Measurements from ENCODE around the gene MAGI3. TPM values are rescaled to one million over a fixed set of nuclear protein-coding genes. Genes with fewer than 3 reads are reported as not detected.
"Not testable (repeated sequence)": the region's sequence is repeated elsewhere in the genome, so short reads cannot be mapped to it uniquely, and the experiment has no call there.

The MAGI3 gene
- total RNA-seq, 1 donor from 2014 or later = 7.2 TPM

DNA sequence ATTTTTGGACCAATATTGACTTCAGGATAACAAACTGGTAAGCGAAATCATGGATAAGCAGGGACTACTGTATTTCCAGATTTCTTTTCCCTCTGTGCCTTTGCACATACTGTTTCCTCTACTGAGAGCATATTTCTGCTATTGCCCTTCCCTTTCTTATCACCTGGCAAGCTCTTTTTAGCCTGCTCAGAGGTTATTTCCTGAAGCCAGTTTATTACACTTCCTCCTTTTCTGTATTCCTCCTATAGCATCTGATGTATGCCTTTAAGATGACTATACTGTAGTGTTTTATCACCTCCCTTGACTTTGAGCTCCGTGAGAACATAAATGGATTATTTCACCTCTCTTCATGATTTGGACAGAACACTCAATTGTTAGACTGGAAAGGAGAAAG, 49.0 kb downstream of the MAGI3 start:
- no peak for DNase-seq (ENCODE audit: low spot score)

DNA sequence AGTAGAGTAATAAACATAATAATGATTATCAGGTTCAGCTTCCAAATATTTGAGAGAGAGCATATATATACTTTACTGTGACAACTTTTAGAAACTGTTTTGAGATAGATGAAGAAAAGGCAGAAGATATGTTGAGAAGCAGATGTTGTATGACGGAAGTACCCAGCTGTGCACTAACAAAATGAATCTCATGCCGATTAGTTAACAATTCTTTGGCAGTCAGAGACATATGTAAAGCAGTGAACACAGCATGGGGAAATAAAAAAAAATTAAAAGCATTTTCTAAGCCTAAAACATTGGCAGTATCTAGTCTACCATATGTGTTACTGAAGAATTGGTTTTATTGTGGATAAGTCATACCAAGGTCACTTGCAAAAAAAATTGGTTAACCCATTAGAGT, 51.8 kb downstream of the MAGI3 start:
- no peak for DNase-seq (ENCODE audit: low spot score)

DNA sequence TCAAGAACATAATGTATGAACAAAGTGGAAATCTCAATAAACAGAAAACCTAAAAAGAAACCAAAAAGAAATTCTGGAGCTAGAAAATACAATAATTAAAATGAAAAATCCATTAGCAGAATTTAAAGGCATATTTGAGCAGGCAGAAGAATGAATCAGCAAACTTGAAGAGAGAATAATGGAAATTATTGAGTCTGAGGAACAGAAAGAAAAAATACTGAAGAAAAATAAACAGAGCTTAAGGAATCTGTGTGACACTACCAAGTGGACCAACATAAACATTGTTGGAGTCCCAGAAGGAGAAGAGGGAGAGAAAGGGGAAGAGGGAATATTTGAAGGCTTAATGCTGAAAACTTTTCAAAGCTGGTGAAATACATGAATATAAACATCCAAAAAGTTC, 54.5 kb downstream of the MAGI3 start:
- DNase-seq (ENCODE audit: low spot score) = no peak

DNA sequence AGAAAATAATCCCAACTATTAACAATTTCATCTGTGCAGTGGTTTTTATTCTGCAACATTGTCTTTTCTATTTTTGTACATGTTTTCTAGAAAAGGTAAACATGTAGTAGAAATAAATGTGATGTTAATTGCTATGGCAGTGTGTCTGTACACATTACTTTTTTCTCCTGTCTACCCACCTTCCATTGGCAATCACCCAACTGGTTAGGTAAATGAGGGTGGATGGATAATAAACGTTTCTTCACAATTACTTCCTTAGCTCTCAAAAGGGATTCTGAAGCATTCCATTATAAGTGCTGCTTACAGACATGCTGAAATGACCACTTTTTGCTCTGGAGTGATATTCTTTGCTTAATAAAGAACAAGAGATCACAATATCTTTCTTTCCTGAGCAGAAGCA, 61.4 kb downstream of the MAGI3 start:
- no peak for DNase-seq (ENCODE audit: low spot score)

DNA sequence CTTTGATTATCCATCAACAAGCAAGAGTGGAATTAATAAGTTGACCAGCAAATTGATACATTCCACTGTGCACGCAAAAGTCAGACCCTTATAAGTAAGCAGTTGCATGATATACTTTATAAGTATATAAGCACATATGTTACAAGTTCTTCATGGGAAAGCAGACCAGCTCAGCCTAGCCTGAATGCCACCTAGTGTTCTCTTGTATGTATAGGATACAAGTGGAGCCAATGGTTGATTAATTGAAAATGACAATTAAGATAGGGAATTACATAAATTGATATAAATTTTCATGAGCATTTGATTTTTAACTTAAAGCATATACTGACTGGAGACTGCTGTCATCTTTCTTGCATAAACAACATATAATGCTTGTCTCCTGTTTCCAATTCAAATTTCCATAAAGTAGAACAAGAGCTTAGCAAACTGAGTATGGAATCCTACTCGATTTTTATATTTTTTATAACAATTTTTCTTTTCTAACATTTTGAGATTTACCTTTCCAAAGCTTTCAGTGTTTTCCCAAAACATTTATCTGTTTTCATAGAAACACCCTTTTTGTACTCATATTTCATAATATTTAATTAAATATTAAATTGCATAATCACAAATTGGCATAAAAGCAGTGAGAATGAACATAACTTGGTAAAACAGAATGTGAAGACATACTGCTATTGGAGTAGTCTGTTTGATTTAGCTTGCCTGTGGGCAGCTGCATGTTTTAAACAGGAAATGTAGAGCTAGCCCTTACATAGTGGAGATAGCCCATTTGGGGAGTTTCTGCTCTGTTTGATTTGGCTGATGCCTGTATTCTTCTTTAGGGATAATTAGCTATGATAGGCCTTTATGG, 62.8 kb downstream of the MAGI3 start:
- no peak for DNase-seq (ENCODE audit: low spot score)

DNA sequence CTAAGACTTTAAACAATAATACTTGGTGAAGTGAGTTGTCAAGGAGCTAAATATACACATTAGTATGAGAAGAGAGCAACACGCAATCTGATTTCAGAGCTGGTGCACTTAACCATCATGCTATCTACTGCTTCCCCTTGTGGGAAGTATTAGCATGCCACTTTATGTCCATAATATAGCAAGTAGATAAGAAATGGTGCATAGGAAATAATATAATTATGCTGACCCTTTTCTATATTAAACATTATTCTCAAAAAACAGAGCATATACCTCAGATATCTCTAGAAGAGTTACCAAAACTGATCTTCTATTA, 63.4 kb downstream of the MAGI3 start:
- no peak for DNase-seq (ENCODE audit: low spot score)

DNA sequence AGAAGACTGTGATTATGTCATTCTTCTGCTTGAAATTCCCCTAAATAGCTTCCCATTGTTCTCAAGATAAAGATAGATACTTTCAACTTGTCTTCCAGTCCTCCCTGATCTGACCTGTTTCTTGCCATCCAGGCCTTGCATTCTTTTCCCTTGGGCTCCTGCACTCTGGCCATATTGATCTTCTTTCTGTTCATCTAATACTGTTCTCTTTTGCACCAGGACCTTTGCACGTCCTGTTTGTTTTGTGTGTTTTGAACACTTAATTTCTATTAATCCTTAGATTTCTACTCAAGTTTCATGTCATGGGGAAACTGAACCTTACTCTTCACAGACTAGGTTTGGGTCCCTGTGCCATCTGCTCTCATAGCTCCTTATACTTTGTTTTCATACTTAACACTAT, 65.1 kb downstream of the MAGI3 start:
- no peak for DNase-seq (ENCODE audit: low spot score)

DNA sequence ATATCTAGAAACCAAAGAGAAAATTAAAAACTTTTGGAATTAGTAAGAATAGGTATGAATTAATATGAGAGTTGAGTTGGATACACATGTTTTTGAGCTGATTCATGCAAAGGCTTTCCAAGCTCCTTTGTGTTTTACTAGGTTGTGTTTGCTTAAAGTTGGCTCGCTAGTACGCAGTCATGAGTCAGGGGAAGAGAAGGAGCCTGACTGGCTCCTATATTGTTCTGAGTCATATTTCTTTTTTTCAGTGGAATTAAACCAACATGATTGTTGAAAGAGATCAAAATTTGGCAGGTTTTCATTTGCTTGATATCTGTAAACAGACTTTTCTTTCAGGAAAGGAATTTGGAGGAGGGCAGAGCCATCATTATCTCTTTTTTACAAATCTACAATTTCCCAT, 66.7 kb downstream of the MAGI3 start:
- no peak for DNase-seq (ENCODE audit: low spot score)

DNA sequence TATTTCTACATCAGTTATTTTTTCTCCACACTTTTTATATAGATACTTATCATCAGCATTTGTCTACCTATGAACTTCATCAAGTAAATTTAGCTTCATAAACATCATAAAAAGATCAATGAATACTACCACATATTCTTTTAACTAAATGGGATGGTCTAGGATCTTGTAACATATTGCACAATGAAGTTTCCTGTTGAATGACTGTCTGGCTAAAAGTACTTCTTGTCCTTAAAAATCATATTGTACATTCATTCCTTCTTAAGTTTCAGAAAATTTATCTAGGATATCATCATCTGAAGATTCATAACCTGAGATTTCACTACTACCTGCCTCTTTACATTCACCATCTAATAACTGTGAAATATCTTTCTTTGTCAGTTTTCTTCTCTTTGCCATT, 69.0 kb downstream of the MAGI3 start:
- no peak for DNase-seq (ENCODE audit: low spot score)

DNA sequence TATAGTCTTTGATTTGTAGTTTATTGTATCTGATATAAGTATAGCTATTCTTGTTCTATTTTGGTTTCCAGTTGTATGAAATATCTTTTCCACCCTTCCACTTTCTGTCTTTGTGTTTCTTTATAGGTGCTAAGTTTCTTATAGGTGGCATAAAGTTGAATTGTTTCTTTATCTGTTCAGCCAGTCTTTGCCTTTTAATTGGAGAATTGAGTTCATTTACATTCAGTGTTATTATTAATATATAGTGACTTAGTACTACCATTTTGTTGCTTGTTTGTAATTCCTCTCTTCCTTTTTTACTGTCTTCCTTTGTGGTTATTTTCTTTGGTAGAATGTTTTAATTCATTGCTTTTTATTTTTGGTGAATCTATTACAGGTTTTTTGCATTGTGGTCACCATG, 77.7 kb downstream of the MAGI3 start:
- no peak for DNase-seq (ENCODE audit: low spot score)

DNA sequence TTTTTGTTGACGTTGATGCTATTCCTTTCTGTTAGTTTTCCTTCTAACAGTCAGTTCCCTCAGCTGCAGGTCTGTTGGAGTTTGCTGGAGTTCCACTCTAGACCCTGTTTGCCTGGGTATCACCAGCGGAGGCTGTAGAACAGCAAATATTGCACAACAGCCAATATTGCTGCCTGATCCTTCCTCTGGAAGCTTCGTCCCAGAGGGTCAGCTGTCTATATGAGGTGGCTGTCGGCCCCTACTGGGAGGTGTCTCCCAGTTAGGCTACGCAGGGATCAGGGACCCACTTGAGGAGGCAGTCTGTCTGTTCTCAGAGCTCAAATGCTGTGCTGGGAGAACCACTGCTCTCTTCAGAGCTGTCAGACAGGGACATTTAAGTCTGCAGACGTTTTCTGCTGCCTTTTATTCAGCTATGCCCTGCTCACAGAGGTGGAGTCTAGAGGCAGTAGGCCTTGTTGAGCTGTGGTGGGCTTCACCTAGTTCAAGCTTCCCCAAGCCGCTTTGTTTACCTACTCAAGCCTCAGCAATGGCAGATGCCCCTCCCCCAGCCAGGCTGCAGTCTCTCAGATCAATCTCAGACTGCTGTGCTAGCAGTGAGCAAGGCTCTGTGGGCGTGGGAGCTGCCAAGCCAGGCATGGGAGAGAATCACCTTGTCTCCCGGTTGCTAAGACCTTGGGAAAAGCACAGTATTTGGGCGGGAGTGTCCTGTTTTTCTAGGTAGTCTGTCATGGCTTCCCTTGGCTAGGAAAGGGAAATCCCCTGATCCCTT, 88.3 kb downstream of the MAGI3 start:
- not testable (repeated sequence) for DNase-seq (ENCODE audit: low spot score)

DNA sequence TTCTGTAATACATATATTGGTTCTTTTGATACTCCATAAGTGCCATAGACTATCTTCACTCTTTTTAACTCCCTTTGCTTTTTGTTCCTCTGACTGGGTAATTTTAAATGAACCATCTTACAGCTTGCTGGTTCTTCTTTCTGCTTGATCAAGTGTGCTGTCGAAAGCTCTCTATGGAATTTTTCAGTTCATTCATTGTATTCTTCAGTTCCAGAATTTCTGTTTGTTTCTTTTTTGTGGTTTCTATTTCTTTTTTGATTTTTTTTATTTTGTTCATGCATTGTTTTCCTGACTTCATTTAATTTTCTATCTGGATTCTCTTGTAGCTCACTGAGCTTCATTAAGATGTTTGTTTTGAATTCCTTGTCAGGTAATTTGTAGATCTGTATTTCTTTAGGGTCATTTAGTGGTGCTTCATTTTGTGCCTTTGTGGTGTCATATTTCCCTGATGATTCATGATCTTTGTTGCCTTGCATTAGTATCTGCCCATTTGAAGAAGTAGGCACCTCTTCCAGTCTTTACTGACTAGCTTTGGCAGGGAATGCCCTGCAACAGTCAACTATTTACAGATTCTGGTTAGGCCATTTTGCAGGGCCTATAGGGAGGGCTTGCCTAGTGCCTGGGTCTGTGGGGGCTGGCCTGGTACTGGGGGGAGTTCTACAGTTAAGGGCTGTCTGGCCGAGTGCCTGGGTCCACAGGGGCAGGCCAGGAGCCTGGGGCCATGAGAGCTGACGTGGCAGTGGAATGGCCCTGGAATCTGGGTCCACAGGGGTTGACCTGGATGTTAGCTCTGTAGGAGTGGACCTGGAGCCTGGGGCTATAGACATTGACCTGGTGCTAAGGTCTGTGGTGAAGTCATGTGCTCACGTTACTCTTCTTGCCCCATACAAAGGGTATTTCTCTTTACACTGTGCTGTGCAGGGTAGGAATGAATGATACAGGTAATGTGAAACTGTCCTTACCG, 89.7 kb downstream of the MAGI3 start:
- no peak for DNase-seq (ENCODE audit: low spot score)

DNA sequence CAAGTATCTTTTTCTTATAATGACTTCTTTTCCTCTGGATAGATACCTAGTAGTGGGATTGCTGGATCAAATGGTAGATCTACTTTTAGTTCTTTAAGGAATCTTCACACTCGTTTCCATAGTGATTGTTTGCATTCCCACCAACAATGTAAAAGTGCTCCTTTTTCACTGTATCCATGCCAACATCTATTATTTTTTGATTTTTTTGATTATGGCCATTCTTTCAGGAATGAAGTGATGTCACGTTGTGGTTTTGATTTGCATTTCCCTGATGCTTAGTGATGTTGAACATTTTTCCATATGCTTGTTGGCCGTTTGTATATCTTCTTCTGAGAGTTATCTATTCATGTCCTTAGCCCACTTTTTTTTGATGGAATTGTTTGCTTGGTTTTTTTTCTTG, 94.8 kb downstream of the MAGI3 start:
- not testable (repeated sequence) for DNase-seq (ENCODE audit: low spot score)

DNA sequence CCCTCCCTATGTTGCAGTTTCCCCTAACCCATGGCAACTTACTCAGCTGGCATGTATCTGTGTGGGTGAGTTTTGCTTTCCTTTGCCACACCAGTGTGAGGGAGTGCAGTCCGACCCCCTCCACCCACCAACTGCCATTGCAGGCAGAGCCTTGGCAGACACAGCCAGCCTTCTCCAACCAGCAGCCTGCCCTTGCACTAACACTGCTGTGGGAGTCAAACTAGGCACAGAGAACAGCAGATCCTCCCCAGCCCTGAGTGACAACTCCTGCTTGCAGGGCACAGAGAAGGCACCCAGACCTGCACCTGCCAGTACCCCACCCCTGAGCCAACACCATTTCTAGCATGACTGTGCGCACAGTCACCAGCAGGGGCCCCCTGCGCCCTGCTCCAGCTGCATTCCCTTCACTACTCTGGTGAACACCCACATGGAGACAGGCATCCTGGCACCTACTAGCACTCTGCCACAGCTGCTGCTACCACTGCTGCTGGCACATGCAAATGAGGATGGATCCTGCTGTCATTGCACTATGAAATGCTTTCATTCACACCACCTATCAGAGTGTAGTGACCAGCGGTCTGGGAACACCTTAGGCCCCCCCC, 98.4 kb downstream of the MAGI3 start:
- no peak for DNase-seq (ENCODE audit: low spot score)

DNA sequence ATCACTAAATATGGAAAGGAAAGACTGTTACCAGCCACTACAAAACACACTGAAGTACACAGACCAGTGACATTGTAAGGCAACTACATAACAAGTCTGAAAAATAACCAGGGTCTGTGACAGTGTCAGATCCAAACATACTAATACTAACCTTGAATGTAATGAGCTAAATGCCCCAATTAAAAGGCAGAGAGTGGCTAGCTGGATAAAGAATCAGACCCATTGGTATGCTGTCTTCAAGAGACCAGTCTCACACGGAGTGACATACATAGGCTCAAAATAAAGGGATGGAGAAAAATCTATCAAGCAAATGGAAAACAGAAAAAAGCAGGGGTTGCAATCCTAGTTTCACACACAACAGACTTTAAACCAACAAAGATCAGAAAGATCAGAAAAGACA, 100.1 kb downstream of the MAGI3 start:
- no peak for DNase-seq (ENCODE audit: low spot score)

DNA sequence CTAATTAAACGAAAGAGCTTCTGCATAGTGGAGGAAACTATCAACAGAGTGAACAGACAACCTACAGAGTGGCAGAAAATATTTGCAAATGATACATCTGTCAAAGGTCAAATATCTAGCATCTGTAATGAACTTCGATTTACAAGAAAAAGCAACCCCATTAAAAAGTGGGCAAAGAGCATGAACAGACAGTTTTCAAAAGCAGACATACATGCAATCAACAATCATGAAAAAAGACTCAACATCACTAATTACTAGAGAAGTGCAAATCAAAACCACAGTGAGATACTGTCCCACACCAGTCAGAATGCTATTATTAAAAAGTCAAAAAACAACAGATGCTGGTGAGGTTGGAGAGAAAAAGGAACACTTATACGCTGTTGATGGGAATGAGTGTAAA, 103.2 kb downstream of the MAGI3 start:
- no peak for DNase-seq (ENCODE audit: low spot score)

DNA sequence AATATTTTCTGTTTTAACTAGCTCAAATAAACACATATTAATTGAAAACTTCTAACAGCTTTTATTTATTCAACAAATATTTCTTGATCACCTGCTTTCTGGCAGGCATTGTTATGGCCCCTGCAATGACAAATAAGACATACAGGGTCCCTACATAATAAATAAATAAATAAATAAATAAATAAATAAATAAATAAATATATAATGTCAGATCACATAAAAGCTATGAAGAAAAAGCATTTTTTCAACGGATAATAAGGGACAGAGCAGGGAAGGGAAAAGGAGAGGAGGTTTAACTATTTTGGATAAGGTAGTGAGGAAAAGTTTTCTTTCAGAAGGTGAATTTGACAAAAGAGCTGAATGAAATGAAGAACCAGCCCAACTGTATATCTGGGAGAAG, 115.0 kb downstream of the MAGI3 start:
- no peak for DNase-seq (ENCODE audit: low spot score)

DNA sequence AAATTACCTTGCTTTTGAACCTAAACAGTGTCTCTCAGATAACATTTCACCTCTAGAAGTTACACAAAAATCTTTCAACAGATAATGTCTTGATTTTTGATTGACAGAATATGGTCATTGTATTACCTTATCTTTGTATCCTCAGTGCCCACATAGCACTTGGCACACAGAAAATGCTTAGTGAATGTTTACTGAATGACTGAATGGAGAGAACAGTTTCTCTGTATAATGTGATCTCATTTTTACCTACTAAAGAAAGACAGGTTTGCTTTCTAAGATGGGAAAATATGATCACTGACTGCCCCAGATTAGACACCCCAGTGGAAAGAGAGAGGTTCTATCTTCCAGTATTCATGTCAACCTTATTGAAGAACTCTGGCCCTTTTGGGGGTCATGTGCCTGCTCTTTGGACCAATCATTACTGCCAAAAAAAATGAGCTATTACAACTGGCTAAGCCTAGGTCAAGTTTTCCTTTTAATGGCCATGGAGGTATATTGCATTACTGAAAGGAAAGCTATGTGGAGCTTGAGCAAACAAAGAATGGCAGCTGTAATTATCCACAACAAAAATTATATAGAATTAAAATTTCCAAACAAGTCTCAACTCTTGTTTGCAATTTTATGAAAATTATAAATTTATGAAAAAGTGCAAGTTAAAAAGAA, 117.4 kb downstream of the MAGI3 start:
- DNase-seq (ENCODE audit: low spot score) = no peak

DNA sequence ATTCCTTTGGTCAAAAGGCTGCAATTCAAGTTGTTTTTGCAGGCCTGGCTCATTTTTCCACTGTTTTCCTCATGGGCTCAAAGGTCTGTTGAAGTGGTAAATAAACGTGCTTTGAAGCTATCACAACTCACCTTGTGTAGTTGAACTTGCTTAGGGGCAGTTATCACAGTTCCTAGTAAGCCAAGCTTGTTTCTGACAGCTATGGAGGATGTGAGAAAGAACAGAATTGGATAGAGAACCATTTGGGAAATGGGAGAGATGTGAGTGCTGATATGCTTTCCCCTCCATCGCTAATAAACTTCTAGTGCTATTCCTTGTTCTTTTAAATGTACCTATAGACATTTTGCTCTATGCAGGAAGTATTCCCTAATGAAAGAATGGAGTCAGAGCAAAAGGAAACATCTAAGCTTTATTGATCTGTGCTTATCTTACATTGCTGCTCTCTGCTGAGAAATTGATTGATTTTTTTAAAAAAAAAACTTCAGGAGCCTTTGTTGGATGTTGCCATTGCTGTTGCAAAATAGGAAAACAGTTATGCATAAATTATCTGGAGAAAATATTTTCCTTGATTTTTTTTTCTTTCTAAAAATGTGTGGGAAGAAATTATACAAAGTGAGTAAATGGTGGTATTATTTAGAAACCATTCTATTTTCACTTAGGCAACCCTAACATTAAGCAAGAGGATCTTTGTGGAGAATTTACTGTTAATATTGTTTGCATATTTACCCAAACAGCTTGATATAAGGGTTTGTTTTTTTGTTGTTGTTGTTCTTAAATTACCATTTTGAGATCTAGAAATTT, 118.2 kb downstream of the MAGI3 start:
- DNase-seq (ENCODE audit: low spot score) = no peak

DNA sequence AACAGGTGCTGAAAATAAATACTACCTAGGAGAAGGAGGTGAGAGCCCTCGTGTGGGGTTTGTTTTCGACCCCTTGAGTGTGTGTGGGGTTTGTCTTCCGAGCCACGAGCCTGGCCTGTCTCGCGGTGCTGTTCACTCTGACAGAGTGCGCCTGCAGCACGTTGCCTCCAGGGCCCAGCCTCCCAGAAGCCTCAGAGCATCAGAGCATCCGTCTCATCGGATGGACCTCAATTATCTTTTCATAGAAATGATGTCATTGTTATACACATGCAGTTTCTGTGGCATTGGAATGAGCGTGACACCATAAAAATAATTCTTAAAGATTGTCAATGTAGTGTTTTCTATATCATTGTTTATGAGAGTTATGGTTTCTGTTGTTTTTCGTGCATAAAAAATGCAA, 119.5 kb downstream of the MAGI3 start:
- DNase-seq (ENCODE audit: low spot score) = not testable (repeated sequence)
